Heart left ventricle (tissue), 16 donors: Measurements from ENCODE around the gene PTGFRN. TPM values are rescaled to one million over a fixed set of nuclear protein-coding genes. Genes with fewer than 3 reads are reported as not detected.

Experiments used
- ATAC-seq, 4 donors: fragments of 200-7000 bp; cut with Tn5 transposase; one replicate each; pipeline ENCODE4 v1.9.1; 2020 to 2022; ENCODE audit warnings: moderate library complexity in 4 of 4, mild to moderate bottlenecking in 3 of 4, moderate number of reproducible peaks in 1 of 4
- DNase-seq, 5 donors: peaks; one replicate each; pipeline ENCODE4 v3.0.0-alpha.2; 2020
- H3K27ac ChIP-seq, 12 donors: fragments of 200-600 bp; sonication (generic) in 4 of 12; one replicate each; pipeline versions ENCODE4 v1.5.0 to v1.8.0; 2016 to 2022; ENCODE audit warnings: mild to moderate bottlenecking in 2 of 12
- H3K27me3 ChIP-seq, 9 donors: fragments of 200-600 bp; sonication (generic) in 2 of 9; one replicate each; pipeline versions ENCODE4 v1.5.1 to v1.8.0; 2016 to 2022; ENCODE audit warnings: mild to moderate bottlenecking in 3 of 9
- H3K36me3 ChIP-seq, 9 donors: fragments of 200-600 bp; sonication (generic) in 2 of 9; one replicate each; pipeline versions ENCODE4 v1.5.0 to v1.8.0; 2018 to 2022; ENCODE audit warnings: mild to moderate bottlenecking in 2 of 9
- H3K4me1 ChIP-seq, 12 donors: fragments of 200-600 bp; sonication (generic) in 4 of 12; one replicate each; pipeline versions ENCODE4 v1.5.0 to v1.8.0; 2016 to 2022; ENCODE audit warnings: mild to moderate bottlenecking in 3 of 12
- H3K4me3 ChIP-seq, 12 donors: fragments of 200-600 bp; sonication (generic) in 4 of 12; one replicate each; pipeline versions ENCODE4 v1.5.0 to v1.8.0; 2017 to 2022; ENCODE audit warnings: mild to moderate bottlenecking in 9 of 12, moderate library complexity in 4 of 12
- H3K9me3 ChIP-seq, 12 donors: fragments of 200-600 bp; sonication (generic) in 4 of 12; one replicate each; pipeline versions ENCODE4 v1.5.0 to v1.8.0; 2016 to 2022; ENCODE audit warnings: mild to moderate bottlenecking in 1 of 12
- CTCF ChIP-seq, 12 donors: fragments of 200-600 bp; sonication (generic) in 4 of 12; IDR thresholded peaks; one replicate each; pipeline versions ENCODE4 v1.5.0 to v1.8.0; 2018 to 2022; ENCODE audit warnings: antibody characterized with exemption in 12 of 12, mild to moderate bottlenecking in 5 of 12
- POLR2A ChIP-seq, 2 donors: fragments of 450-650 bp; IDR thresholded peaks; one replicate each; pipeline ENCODE4 v1.6.1; 2017; ENCODE audit warnings: antibody characterized with exemption in 2 of 2, mild to moderate bottlenecking in 2 of 2, moderate library complexity in 2 of 2
- WGBS, 4 donors: extraction: QIAGEN DNeasy Blood & Tissue Kit in 2 of 4; methylation state at CpG; one replicate each; pipeline versions ENCODE4 v1.1.5 to v1.1.7; 2013 to 2018; 5-methylcytosine and 5-hydroxymethylcytosine counted together
- intact Hi-C, 10 donors: fragments of 100-400 bp; cut with DNase I; formaldehyde crosslinking; loops; one replicate each; pipeline versions ENCODE4 v1.11.1 to v1.14.2; 2022
- polyA plus RNA-seq, 2 donors: library from polyadenylated mRNA; stranded (reverse); fragments of 200-250 nt; gene quantifications; one replicate each; pipeline ENCODE4 v1.2.3, GENCODE V29; 2013
- total RNA-seq, 9 donors: library from RNA; depleted of rRNA in 2 of 9; stranded (reverse); fragments of >200 nt in 2 of 9; fragmentation: NEBNext Ultra II Directional in 3 of 9; extraction: Animal tissue kit (Norgen Biotek cat#: 25700) in 3 of 9; gene quantifications; one replicate each; pipeline versions ENCODE4 v1.1.0 to v1.2.4, GENCODE V29; 2016 to 2023
- donor health status: ischemic (EF 13 %, LVEDD 7.1; RV severe dilation, severe dysfunction).
- donor health status: healthy with polysubstance abuse.
- donor health status: DM: no; HTN: yes; CAD: no.
- donor health status: DM: no; HTN: no; CAD: no.
- donor health status: ischemic (EF 25% LVEDD 6.9; RV normal size, moderate dysfunction).
- donor health status: ischemic (EF 25% LVEDD 5.7; RV mildly dilated, moderate dysfunction).
- donor health status: healthy.
- donor health status: DM: yes; HTN: yes; CAD: no.
- donor health status: ischemic (EF 35%, LVEDD 5.7; RV mildly dilated, moderate dysfunction).
- donor health status: nonischemic (EF 11% LVEDD 7.7; RV severe dilation, severe dysfunction).
- donor health status: DM: yes; HTN: yes; CAD: no.
- donor health status: PGD.
- donor health status: ischemic (EF 29% LVEDD 5.4; RV normal size, mild dysfunction).
- donor health status: nonischemic (EF 23%, LVEDD 6.1; RV moderate dilation, normal function).

Gene PTGFRN
- total and polyA plus RNA-seq, 11 donors: 21.5 to 231 (median 98.7) TPM

GRCh38 chr1:116952738-116953275 lies 43.1 kb downstream of the PTGFRN start:
- intact Hi-C loops: loop anchor here in 5 of 10 donors (5.0 kb wide), 2 partner anchors 36 to 41 kb away; no protein-coding TSS in a partner anchor
- DNase-seq: no peak
- H3K9me3 ChIP-seq: no peaks in the 10 kb centered on the region
- no peak overlapping the region for H3K4me3 ChIP-seq
- H3K27ac ChIP-seq: peak overlapping the region in 1 of 12 donors; percentile 32
- TF ChIP-seq CTCF (IDR thresholded peaks at IDR 0.05): no peak
- no peak for TF ChIP-seq POLR2A (IDR thresholded peaks at IDR 0.05)
- H3K36me3 ChIP-seq: peaks cover 0 to 22% (median 10%) of the 10 kb centered on the region in 9 donors
- no peaks in the 10 kb centered on the region for H3K27me3 ChIP-seq
- no peak for ATAC-seq
- WGBS, 4 donors: 85 to 96% (median 94%) methylated on average over 2 of the region's 2 CpGs
- peaks cover 0 to 62% (median 39%) of the 10 kb centered on the region in 12 donors for H3K4me1 ChIP-seq

- Histone ChIP-seq H3K4me1 (peaks cover 0 to 61% (median 33%) of the 10 kb centered on the region in 12 donors), H3K9me3 (no peaks in the 10 kb centered on the region), H3K27ac (peak overlapping the region in 3 of 12 donors; percentile 15 to 52 (median 37)), H3K27me3 (no peaks in the 10 kb centered on the region), H3K4me3 (no peak overlapping the region), H3K36me3 (peaks cover 0 to 17% (median 4%) of the 10 kb centered on the region in 9 donors)
- intact Hi-C loops: loop anchor here in 5 of 10 donors (5.0 kb wide), 2 partner anchors 37 to 42 kb away; no protein-coding TSS in a partner anchor
- TF ChIP-seq CTCF (IDR thresholded peaks at IDR 0.05): no peak
- TF ChIP-seq POLR2A (IDR thresholded peaks at IDR 0.05): no peak
- DNase-seq: peak in 1 of 5 donors; percentile 54
- WGBS, 4 donors: 41 to 60% (median 43%) methylated on average over 3 of the region's 3 CpGs
- ATAC-seq: peak; percentile 14 to 90 (median 49)
Measured at GRCh38 chr1:116954440-116954839, 44.7 kb downstream of the PTGFRN start.

GRCh38 chr1:116956378-116956777 lies 46.7 kb downstream of the PTGFRN start:
- DNase-seq (no peak), ATAC-seq (no peak)
- Histone ChIP-seq H3K27me3 (no peaks in the 10 kb centered on the region), H3K4me3 (no peak overlapping the region), H3K27ac (peak overlapping the region in 2 of 12 donors; percentile 27 to 52), H3K4me1 (peaks cover 0 to 41% (median 19%) of the 10 kb centered on the region in 12 donors), H3K9me3 (no peaks in the 10 kb centered on the region), H3K36me3 (peaks cover 0 to 22% (median 2%) of the 10 kb centered on the region in 9 donors)
- WGBS, 4 donors: 96 to 98% (median 97%) methylated on average over 7 of the region's 7 CpGs
- intact Hi-C loops: no loop called here
- no peak for TF ChIP-seq POLR2A (IDR thresholded peaks at IDR 0.05)
- no peak for TF ChIP-seq CTCF (IDR thresholded peaks at IDR 0.05)

GRCh38 chr1:116957646-116958045 lies 47.9 kb downstream of the PTGFRN start:
- no peak overlapping the region for H3K4me3 ChIP-seq
- ATAC-seq: peak in 2 of 4 donors; percentile 28 to 70
- TF ChIP-seq CTCF (IDR thresholded peaks at IDR 0.05) (no peak), POLR2A (IDR thresholded peaks at IDR 0.05) (no peak)
- WGBS, 4 donors: 48 to 73% (median 63%) methylated on average over 4 of the region's 4 CpGs
- no peaks in the 10 kb centered on the region for H3K9me3 ChIP-seq
- H3K4me1 ChIP-seq: peaks cover 0 to 33% (median 12%) of the 10 kb centered on the region in 12 donors
- intact Hi-C loops: no loop called here
- no peaks in the 10 kb centered on the region for H3K27me3 ChIP-seq
- H3K36me3 ChIP-seq: peaks cover 0 to 29% (median 13%) of the 10 kb centered on the region in 9 donors
- DNase-seq: no peak
- peak overlapping the region in 6 of 12 donors; percentile 17 to 75 (median 51) for H3K27ac ChIP-seq
